ENCODE measurements around the gene PIEZO1. TPM values are rescaled to one million over a fixed set of nuclear protein-coding genes. Genes with fewer than 3 reads are reported as not detected.

The PIEZO1 gene
- total RNA-seq, 5 donors from 2014 or later (not counting 1 experiment from before 2014, with no cell fraction given): 139 to 274 (median 240) TPM

DNA sequence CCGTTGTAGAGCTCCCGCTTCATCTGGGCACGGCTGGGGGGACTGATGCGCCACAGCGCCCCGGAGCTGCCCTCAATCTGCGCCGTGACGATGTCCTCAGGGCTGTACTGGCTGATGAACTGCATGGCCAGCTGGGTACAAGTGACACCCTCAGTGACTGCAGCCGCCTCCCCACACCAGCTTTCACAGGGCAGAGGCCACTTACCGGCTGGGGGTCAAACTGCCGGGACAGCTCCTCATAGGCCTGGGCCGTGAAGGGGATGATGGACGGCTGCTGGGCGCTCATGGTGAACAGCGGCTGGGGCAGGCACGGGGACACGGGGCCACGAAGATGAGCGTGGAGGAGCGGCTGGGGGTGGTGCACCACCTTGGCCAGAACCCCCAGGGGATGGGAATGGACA lies 68.4 kb downstream of the PIEZO1 start:
- ChIA-PET CTCF (no interaction called here), POLR2A (no interaction called here)
- Mint-ChIP-seq H3K9me3 (no peaks in the 10 kb centered on the region), H3K27ac (no peak overlapping the region), H3K4me3 (no peak overlapping the region), H3K4me1 (peaks cover 0 to 2% (median 0%) of the 10 kb centered on the region in 3 donors), H3K27me3 (no peaks in the 10 kb centered on the region), H3K36me3 (peaks cover 18% of the 10 kb centered on the region)
- no peak overlapping the region for H3K27ac ChIP-seq (ENCODE audit: low read length)
- no peaks in the 10 kb centered on the region for H3K9me3 ChIP-seq
- ATAC-seq (replicated peaks in 1 of 4): no peak
- H3K27me3 ChIP-seq (replicated peaks in 1 of 2; ENCODE audit: control insufficient read depth in 2 of 2, extremely low read depth in 1 of 2, insufficient read depth in 2 of 2, low read length in 1 of 2): no peaks in the 10 kb centered on the region
- DNase-seq: no peak
- H3K4me1 ChIP-seq (ENCODE audit: control insufficient read depth in 1 of 2, extremely low read depth in 1 of 2, insufficient read depth in 2 of 2, low read length in 2 of 2): peaks cover 0 to 6% of the 10 kb centered on the region in 2 experiments
- 97% methylated on average over 16 of the region's 21 CpGs for WGBS (ENCODE audit: insufficient coverage)
- H3K36me3 ChIP-seq (ENCODE audit: control insufficient read depth in 2 of 2, extremely low read depth in 1 of 2, insufficient read depth in 1 of 2, low read length in 1 of 2): peaks cover 35 to 82% of the 10 kb centered on the region in 2 donors
- no peak overlapping the region for H3K4me3 ChIP-seq (ENCODE audit: control insufficient read depth in 1 of 2, extremely low read depth in 1 of 2, low read length in 1 of 2)

- Histone ChIP-seq H3K36me3 (ENCODE audit: control insufficient read depth in 2 of 2, extremely low read depth in 1 of 2, insufficient read depth in 1 of 2, low read length in 1 of 2) (peaks cover 35 to 79% of the 10 kb centered on the region in 2 donors), H3K27me3 (replicated peaks in 1 of 2; ENCODE audit: control insufficient read depth in 2 of 2, extremely low read depth in 1 of 2, insufficient read depth in 2 of 2, low read length in 1 of 2) (no peaks in the 10 kb centered on the region), H3K27ac (ENCODE audit: low read length) (no peak overlapping the region), H3K4me3 (ENCODE audit: control insufficient read depth in 1 of 2, extremely low read depth in 1 of 2, low read length in 1 of 2) (no peak overlapping the region), H3K9me3 (no peaks in the 10 kb centered on the region), H3K4me1 (ENCODE audit: control insufficient read depth in 1 of 2, extremely low read depth in 1 of 2, insufficient read depth in 2 of 2, low read length in 2 of 2) (peaks cover 0 to 6% of the 10 kb centered on the region in 2 experiments)
- Mint-ChIP-seq H3K9me3 (no peaks in the 10 kb centered on the region), H3K27ac (no peak overlapping the region), H3K4me3 (no peak overlapping the region), H3K4me1 (peaks cover 0 to 2% (median 0%) of the 10 kb centered on the region in 3 donors), H3K27me3 (no peaks in the 10 kb centered on the region), H3K36me3 (peaks cover 18% of the 10 kb centered on the region)
- WGBS (ENCODE audit: insufficient coverage): 98% methylated on average over 12 of the region's 15 CpGs
- ATAC-seq (replicated peaks in 1 of 4): no peak
- DNase-seq: no peak
- POLR2A ChIA-PET: no interaction called here
- CTCF ChIA-PET: no interaction called here
Observed at GRCh38 chr16:88716201-88716600, 68.8 kb downstream of the PIEZO1 start.

- H3K27me3 Mint-ChIP-seq: no peaks in the 10 kb centered on the region
- Histone ChIP-seq H3K36me3 (ENCODE audit: control insufficient read depth in 2 of 2, extremely low read depth in 1 of 2, insufficient read depth in 1 of 2, low read length in 1 of 2) (peaks cover 35 to 73% of the 10 kb centered on the region in 2 donors), H3K4me1 (ENCODE audit: control insufficient read depth in 1 of 2, extremely low read depth in 1 of 2, insufficient read depth in 2 of 2, low read length in 2 of 2) (peaks cover 0 to 6% of the 10 kb centered on the region in 2 experiments), H3K4me3 (ENCODE audit: control insufficient read depth in 1 of 2, extremely low read depth in 1 of 2, low read length in 1 of 2) (no peak overlapping the region), H3K9me3 (no peaks in the 10 kb centered on the region), H3K27me3 (replicated peaks in 1 of 2; ENCODE audit: control insufficient read depth in 2 of 2, extremely low read depth in 1 of 2, insufficient read depth in 2 of 2, low read length in 1 of 2) (no peaks in the 10 kb centered on the region), H3K27ac (ENCODE audit: low read length) (no peak overlapping the region)
- CTCF ChIA-PET: no interaction called here
- WGBS (ENCODE audit: insufficient coverage): 95% methylated on average over 37 of the region's 57 CpGs
- peaks cover 0 to 2% (median 2%) of the 10 kb centered on the region in 3 donors for H3K4me1 Mint-ChIP-seq
- DNase-seq (no peak), ATAC-seq (replicated peaks in 1 of 4) (no peak)
- no peaks in the 10 kb centered on the region for H3K9me3 Mint-ChIP-seq
- POLR2A ChIA-PET: no interaction called here
- no peak overlapping the region for H3K27ac Mint-ChIP-seq
- no peak overlapping the region for H3K4me3 Mint-ChIP-seq
- peaks cover 16% of the 10 kb centered on the region for H3K36me3 Mint-ChIP-seq
Observed at GRCh38 chr16:88715312-88716190, 69.5 kb downstream of the PIEZO1 start.

DNA sequence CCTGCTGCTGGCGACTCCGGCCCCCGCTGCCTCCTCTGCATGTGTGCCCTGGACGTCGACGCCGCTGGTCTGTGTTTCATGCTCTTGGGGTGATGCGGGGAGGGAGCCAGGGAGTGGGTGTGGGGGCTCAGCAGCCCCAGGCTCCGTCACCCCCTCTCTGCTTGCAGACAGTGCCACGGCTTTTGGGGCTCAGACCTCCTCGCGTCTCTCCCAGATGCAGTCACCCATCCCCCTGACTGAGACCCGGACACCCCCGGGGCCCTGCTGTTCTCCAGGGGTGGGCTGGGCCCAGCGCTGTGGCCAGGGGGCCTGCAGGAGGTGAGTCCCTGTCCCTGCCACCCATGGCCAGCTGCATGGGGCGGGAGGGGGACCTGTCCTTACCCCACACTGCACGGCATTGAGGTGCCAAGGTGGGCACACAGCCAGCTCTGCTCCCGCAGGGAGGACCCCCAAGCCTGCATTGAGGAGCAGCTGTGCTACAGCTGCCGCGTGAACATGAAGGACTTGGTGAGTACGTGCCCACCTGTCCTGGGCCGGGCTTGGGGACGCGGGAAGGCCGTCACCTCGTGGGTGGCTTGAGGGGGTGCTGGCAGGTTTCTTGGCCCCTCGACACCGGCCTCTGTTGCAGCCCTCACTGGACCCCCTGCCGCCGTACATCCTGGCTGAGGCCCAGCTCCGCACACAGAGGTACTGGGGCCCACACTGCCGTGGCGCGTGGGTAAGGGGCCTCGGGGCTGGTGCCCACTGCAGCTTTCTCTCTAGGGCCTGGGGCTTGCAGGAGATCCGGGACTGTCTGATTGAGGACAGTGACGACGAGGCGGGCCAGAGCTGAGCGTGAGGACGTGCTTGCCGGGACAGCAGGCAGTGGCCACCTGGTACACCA lies 70.4 kb downstream of the PIEZO1 start:
- ATAC-seq (replicated peaks in 1 of 4) (no peak), DNase-seq (no peak)
- Histone ChIP-seq H3K27ac (ENCODE audit: low read length) (no peak overlapping the region), H3K36me3 (ENCODE audit: control insufficient read depth in 2 of 2, extremely low read depth in 1 of 2, insufficient read depth in 1 of 2, low read length in 1 of 2) (peaks cover 31 to 71% of the 10 kb centered on the region in 2 donors), H3K4me3 (ENCODE audit: control insufficient read depth in 1 of 2, extremely low read depth in 1 of 2, low read length in 1 of 2) (no peak overlapping the region), H3K4me1 (ENCODE audit: control insufficient read depth in 1 of 2, extremely low read depth in 1 of 2, insufficient read depth in 2 of 2, low read length in 2 of 2) (peaks cover 0 to 10% of the 10 kb centered on the region in 2 experiments), H3K27me3 (replicated peaks in 1 of 2; ENCODE audit: control insufficient read depth in 2 of 2, extremely low read depth in 1 of 2, insufficient read depth in 2 of 2, low read length in 1 of 2) (no peaks in the 10 kb centered on the region), H3K9me3 (no peaks in the 10 kb centered on the region)
- Mint-ChIP-seq H3K27ac (no peak overlapping the region), H3K27me3 (no peaks in the 10 kb centered on the region), H3K4me3 (no peak overlapping the region), H3K4me1 (peaks cover 0 to 3% (median 2%) of the 10 kb centered on the region in 3 donors), H3K9me3 (no peaks in the 10 kb centered on the region), H3K36me3 (peaks cover 11% of the 10 kb centered on the region)
- ChIA-PET CTCF (no interaction called here), POLR2A (no interaction called here)
- 93% methylated on average over 29 of the region's 42 CpGs for WGBS (ENCODE audit: insufficient coverage)

- H3K4me3 Mint-ChIP-seq: no peak overlapping the region
- WGBS (ENCODE audit: insufficient coverage): 85% methylated on average over 20 of the region's 30 CpGs
Observed at GRCh38 chr16:88713568-88714419, 71.2 kb downstream of the PIEZO1 start.

GRCh38 chr16:88713054-88713453 lies 72.0 kb downstream of the PIEZO1 start:
- Histone ChIP-seq H3K27me3 (replicated peaks in 1 of 2; ENCODE audit: control insufficient read depth in 2 of 2, extremely low read depth in 1 of 2, insufficient read depth in 2 of 2, low read length in 1 of 2) (no peaks in the 10 kb centered on the region), H3K4me3 (ENCODE audit: control insufficient read depth in 1 of 2, extremely low read depth in 1 of 2, low read length in 1 of 2) (no peak overlapping the region), H3K27ac (ENCODE audit: low read length) (no peak overlapping the region), H3K9me3 (no peaks in the 10 kb centered on the region), H3K4me1 (ENCODE audit: control insufficient read depth in 1 of 2, extremely low read depth in 1 of 2, insufficient read depth in 2 of 2, low read length in 2 of 2) (peaks cover 0 to 14% of the 10 kb centered on the region in 2 experiments), H3K36me3 (ENCODE audit: control insufficient read depth in 2 of 2, extremely low read depth in 1 of 2, insufficient read depth in 1 of 2, low read length in 1 of 2) (peaks cover 21 to 58% of the 10 kb centered on the region in 2 donors)
- WGBS (ENCODE audit: insufficient coverage): 96% methylated on average over 7 of the region's 15 CpGs
- no peak for ATAC-seq (replicated peaks in 1 of 4)
- Mint-ChIP-seq H3K4me1 (peaks cover 0 to 6% (median 2%) of the 10 kb centered on the region in 3 donors), H3K9me3 (no peaks in the 10 kb centered on the region), H3K36me3 (peaks cover 5% of the 10 kb centered on the region), H3K27me3 (no peaks in the 10 kb centered on the region), H3K27ac (no peak overlapping the region), H3K4me3 (no peak overlapping the region)
- CTCF ChIA-PET: no interaction called here
- POLR2A ChIA-PET: interaction anchor here in 1 of 2 donors (0.8 kb wide), 1 partner anchor 63 kb away, joined by 7 read pairs; no protein-coding TSS in a partner anchor
- DNase-seq: no peak

More at GRCh38 chr16:88713568-88714419, 71.2 kb downstream of the PIEZO1 start:
- Histone ChIP-seq H3K4me3 (ENCODE audit: control insufficient read depth in 1 of 2, extremely low read depth in 1 of 2, low read length in 1 of 2) (no peak overlapping the region), H3K4me1 (ENCODE audit: control insufficient read depth in 1 of 2, extremely low read depth in 1 of 2, insufficient read depth in 2 of 2, low read length in 2 of 2) (peaks cover 0 to 11% of the 10 kb centered on the region in 2 experiments), H3K9me3 (no peaks in the 10 kb centered on the region), H3K27ac (ENCODE audit: low read length) (no peak overlapping the region), H3K36me3 (ENCODE audit: control insufficient read depth in 2 of 2, extremely low read depth in 1 of 2, insufficient read depth in 1 of 2, low read length in 1 of 2) (peaks cover 25 to 65% of the 10 kb centered on the region in 2 donors), H3K27me3 (replicated peaks in 1 of 2; ENCODE audit: control insufficient read depth in 2 of 2, extremely low read depth in 1 of 2, insufficient read depth in 2 of 2, low read length in 1 of 2) (no peaks in the 10 kb centered on the region)
- Mint-ChIP-seq H3K4me1 (peaks cover 0 to 6% (median 4%) of the 10 kb centered on the region in 3 donors), H3K36me3 (peaks cover 8% of the 10 kb centered on the region), H3K9me3 (no peaks in the 10 kb centered on the region), H3K27ac (no peak overlapping the region), H3K27me3 (no peaks in the 10 kb centered on the region)
- no peak for ATAC-seq (replicated peaks in 1 of 4)
- CTCF ChIA-PET: no interaction called here
- POLR2A ChIA-PET: no interaction called here
- DNase-seq: no peak
